ENCODE data around the gene DDI1.

The DDI1 gene

DNA sequence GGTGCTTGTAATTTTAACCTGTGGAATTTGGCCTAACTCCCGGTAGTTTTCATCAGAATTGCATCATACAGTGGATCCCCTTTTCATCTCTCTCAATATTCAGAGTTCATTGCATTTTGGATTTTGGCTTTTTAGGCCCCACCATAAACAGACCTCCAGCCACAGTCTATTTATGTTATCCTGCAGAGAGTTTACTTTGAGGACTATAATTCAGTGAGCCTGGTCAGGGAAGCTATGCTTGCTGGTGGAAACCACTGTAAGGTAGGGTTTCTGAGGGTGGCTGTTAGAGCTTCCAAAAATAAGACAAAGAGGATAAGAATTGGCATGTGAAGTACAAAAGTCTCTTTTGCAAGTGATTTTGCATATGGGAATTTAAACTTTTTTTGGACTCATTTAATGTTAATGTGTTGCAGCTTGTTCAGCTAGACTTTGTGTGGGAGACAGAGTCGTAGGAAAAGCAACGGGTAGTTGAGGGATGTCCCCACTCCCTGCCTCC, 34.8 kb upstream of the DDI1 start:
- Histone ChIP-seq H3K9me3 (ENCODE audit: control insufficient read depth, low read length) (no peaks in the 10 kb centered on the region), H3K4me3 (ENCODE audit: insufficient read depth, low read depth, low read length) (no peak overlapping the region), H3K27ac (ENCODE audit: insufficient read depth, low read depth, low read length, poor library complexity, severe bottlenecking) (no peak overlapping the region), H3K4me1 (ENCODE audit: control insufficient read depth, insufficient read depth, low read length) (no peaks in the 10 kb centered on the region), H3K36me3 (ENCODE audit: control insufficient read depth, insufficient read depth, low read length) (no peaks in the 10 kb centered on the region), H3K27me3 (ENCODE audit: control insufficient read depth, insufficient read depth, low read length, poor library complexity, severe bottlenecking) (no peaks in the 10 kb centered on the region)
- 92 to 94% methylated on average over 3 of the region's 3 CpGs for WGBS, 2 experiments

DNA sequence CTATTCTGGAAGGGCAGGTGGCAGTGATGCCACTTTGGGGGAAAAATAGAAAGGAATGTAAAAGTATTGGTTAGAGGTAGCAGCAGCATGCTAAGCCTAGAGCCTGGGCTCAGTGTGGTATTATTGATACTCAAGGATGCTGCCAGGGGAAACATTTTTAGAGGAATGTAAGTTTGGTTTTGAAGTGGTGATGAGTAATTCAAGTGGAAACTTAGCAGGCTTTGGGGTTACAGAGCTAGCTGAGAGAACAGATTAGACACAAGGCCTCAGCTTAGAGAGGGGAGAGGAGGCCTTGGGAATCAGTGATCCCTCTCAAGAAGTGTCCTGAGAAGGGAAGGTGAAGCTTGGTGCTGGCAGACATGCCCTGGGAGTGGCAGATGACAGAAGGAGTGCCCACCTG, 32.9 kb upstream of the DDI1 start:
- Histone ChIP-seq H3K4me3 (ENCODE audit: insufficient read depth, low read depth, low read length) (no peak overlapping the region), H3K4me1 (ENCODE audit: control insufficient read depth, insufficient read depth, low read length) (no peaks in the 10 kb centered on the region), H3K27ac (ENCODE audit: insufficient read depth, low read depth, low read length, poor library complexity, severe bottlenecking) (no peak overlapping the region), H3K9me3 (ENCODE audit: control insufficient read depth, low read length) (no peaks in the 10 kb centered on the region), H3K36me3 (ENCODE audit: control insufficient read depth, insufficient read depth, low read length) (no peaks in the 10 kb centered on the region), H3K27me3 (ENCODE audit: control insufficient read depth, insufficient read depth, low read length, poor library complexity, severe bottlenecking) (no peaks in the 10 kb centered on the region)

DNA sequence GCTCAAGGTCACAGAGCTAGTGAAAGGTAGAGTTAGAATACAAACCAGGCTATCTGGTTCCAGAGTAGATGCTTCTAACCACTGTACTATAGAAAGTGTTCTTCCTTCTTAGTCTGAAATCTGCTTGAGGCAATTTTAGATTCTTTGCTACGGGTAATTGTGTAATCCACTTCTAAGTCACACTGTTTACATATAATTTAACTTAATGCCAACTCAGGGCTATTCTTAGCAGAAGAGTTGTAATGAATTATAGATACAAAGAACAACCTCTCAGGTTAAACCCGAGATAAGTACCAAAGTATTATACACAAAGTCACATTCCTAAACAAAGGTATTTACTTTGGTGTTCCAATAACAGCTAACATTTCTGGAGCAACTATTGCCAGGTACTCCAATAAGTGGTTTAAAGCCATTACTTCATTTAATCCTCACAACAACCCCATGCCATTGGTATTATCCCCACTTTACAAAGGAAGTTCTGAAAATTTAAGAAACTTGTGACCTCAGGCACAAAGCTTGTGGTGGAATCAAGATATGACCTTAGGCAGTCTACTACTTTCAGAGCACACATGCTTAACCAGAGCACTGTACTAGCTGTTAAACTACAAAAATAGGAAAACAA, 31.1 kb upstream of the DDI1 start:
- Histone ChIP-seq H3K27me3 (ENCODE audit: control insufficient read depth, insufficient read depth, low read length, poor library complexity, severe bottlenecking) (no peaks in the 10 kb centered on the region), H3K4me1 (ENCODE audit: control insufficient read depth, insufficient read depth, low read length) (no peaks in the 10 kb centered on the region), H3K36me3 (ENCODE audit: control insufficient read depth, insufficient read depth, low read length) (no peaks in the 10 kb centered on the region), H3K4me3 (ENCODE audit: insufficient read depth, low read depth, low read length) (no peak overlapping the region), H3K27ac (ENCODE audit: insufficient read depth, low read depth, low read length, poor library complexity, severe bottlenecking) (no peak overlapping the region), H3K9me3 (ENCODE audit: control insufficient read depth, low read length) (no peaks in the 10 kb centered on the region)
- 91 to 97% methylated on average over 2 of the region's 2 CpGs for WGBS, 2 experiments

DNA sequence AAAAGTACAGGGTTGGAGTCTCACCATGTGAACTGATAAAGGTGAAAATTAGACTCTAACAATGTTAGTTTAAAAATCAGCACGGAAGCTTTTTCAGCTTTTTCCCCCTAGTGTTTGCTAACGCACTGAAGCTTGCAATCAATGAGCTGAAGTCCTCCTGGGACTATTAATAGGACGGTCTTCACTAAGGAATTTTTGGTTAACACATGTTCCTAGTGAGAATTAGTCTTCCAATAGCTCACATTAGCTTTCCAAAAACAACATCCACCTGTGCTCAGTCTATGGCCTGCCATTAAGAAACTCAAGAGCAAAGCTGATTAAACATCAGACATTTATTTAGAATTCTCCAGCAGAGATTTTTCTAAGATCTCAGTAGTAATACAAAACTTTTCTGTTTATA, 26.7 kb upstream of the DDI1 start:
- Histone ChIP-seq H3K9me3 (ENCODE audit: control insufficient read depth, low read length) (no peaks in the 10 kb centered on the region), H3K36me3 (ENCODE audit: control insufficient read depth, insufficient read depth, low read length) (no peaks in the 10 kb centered on the region), H3K4me1 (ENCODE audit: control insufficient read depth, insufficient read depth, low read length) (no peaks in the 10 kb centered on the region), H3K27ac (ENCODE audit: insufficient read depth, low read depth, low read length, poor library complexity, severe bottlenecking) (no peak overlapping the region), H3K27me3 (ENCODE audit: control insufficient read depth, insufficient read depth, low read length, poor library complexity, severe bottlenecking) (no peaks in the 10 kb centered on the region), H3K4me3 (ENCODE audit: insufficient read depth, low read depth, low read length) (no peak overlapping the region)
- WGBS, 2 experiments, result 69 to 78% methylated on average over 3 of the region's 3 CpGs

DNA sequence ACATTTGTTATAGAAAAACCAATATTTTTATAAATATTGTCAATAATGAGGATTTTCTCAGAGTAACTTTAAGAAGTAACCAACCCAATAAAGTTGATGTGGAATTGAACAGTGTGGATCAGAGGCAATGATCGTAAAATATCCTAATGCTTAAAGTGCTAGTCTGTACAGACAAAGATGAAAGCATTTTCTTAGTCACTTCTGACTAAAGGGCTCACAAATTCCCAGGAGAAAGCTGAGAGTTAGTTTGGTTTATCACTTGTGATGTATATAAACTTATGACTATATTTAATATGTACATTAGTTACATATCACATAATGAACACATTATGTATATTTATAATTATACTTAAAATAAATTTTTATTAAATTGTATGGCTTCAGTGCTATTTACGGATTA, 25.4 kb upstream of the DDI1 start:
- Histone ChIP-seq H3K27ac (ENCODE audit: insufficient read depth, low read depth, low read length, poor library complexity, severe bottlenecking) (no peak overlapping the region), H3K4me3 (ENCODE audit: insufficient read depth, low read depth, low read length) (no peak overlapping the region), H3K4me1 (ENCODE audit: control insufficient read depth, insufficient read depth, low read length) (no peaks in the 10 kb centered on the region), H3K9me3 (ENCODE audit: control insufficient read depth, low read length) (no peaks in the 10 kb centered on the region), H3K36me3 (ENCODE audit: control insufficient read depth, insufficient read depth, low read length) (no peaks in the 10 kb centered on the region), H3K27me3 (ENCODE audit: control insufficient read depth, insufficient read depth, low read length, poor library complexity, severe bottlenecking) (no peaks in the 10 kb centered on the region)
- 100% methylated on average over 1 of the region's 2 CpGs for WGBS, 2 experiments

DNA sequence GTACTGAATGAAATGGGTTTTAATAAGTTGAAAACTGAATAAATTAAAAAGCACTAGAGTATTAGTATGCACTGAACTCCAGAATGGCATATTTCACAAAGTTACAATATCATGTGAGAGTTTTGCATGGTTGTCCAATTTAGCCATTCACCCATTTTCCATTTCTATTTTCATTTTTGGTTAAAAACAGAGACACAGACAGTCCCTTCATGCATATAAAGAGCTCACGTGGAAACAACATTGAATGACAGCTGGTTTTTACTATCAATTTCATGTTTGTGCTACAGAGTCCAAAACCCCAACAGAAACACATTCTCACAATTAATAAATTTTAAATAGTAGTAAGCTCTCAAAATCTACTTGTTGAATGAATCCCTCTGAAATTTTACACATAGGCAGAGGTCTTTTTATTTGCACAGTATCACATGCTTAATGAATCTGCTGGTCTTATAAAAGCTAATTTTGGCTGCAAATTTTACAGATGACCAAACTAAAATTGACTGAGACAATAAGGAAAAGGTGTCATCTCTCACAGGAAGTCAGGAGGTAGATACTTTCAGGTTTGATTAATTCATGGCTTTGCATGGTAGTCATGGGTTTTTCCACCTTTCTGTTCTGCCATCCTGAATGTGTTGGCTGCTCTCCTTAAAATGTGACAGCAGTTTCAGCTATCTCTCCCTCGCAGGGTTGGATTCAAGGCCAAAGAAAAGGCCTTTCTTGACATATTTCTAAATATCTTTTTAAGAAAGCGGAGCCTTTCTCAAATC, 20.6 kb upstream of the DDI1 start:
- 94 to 96% methylated on average over 3 of the region's 3 CpGs for WGBS, 2 experiments
- H3K4me1 ChIP-seq (ENCODE audit: control insufficient read depth, insufficient read depth, low read length), result no peaks in the 10 kb centered on the region
- no peaks in the 10 kb centered on the region for H3K36me3 ChIP-seq (ENCODE audit: control insufficient read depth, insufficient read depth, low read length)
- no peaks in the 10 kb centered on the region for H3K9me3 ChIP-seq (ENCODE audit: control insufficient read depth, low read length)
- no peaks in the 10 kb centered on the region for H3K27me3 ChIP-seq (ENCODE audit: control insufficient read depth, insufficient read depth, low read length, poor library complexity, severe bottlenecking)
- H3K4me3 ChIP-seq (ENCODE audit: insufficient read depth, low read depth, low read length), result no peak overlapping the region
- no peak overlapping the region for H3K27ac ChIP-seq (ENCODE audit: insufficient read depth, low read depth, low read length, poor library complexity, severe bottlenecking)

DNA sequence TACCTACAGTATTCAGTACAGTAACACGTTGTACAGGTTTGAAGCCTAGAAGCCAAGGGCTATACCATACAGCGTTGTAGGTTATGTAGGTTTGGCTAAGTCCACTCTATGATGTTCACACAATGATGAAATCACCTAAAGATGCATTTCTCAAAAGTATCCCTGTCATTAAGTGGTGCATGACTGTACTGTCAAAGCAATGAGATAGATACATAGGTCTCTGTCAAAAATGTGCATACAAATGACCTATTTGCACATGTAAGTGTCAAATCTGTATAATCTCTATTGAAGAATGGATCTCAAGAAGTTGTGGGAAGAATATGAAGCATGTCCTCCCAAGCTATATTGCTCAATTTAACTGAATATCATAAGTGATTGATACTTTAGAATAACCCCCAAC, 11.9 kb upstream of the DDI1 start:
- no peak overlapping the region for H3K4me3 ChIP-seq (ENCODE audit: insufficient read depth, low read depth, low read length)
- H3K27ac ChIP-seq (ENCODE audit: insufficient read depth, low read depth, low read length, poor library complexity, severe bottlenecking), result no peak overlapping the region
- H3K27me3 ChIP-seq (ENCODE audit: control insufficient read depth, insufficient read depth, low read length, poor library complexity, severe bottlenecking), result no peaks in the 10 kb centered on the region
- no peaks in the 10 kb centered on the region for H3K9me3 ChIP-seq (ENCODE audit: control insufficient read depth, low read length)
- no peaks in the 10 kb centered on the region for H3K36me3 ChIP-seq (ENCODE audit: control insufficient read depth, insufficient read depth, low read length)
- H3K4me1 ChIP-seq (ENCODE audit: control insufficient read depth, insufficient read depth, low read length), result no peaks in the 10 kb centered on the region
- WGBS, 2 experiments, result 89 to 97% methylated on average over 2 of the region's 2 CpGs

DNA sequence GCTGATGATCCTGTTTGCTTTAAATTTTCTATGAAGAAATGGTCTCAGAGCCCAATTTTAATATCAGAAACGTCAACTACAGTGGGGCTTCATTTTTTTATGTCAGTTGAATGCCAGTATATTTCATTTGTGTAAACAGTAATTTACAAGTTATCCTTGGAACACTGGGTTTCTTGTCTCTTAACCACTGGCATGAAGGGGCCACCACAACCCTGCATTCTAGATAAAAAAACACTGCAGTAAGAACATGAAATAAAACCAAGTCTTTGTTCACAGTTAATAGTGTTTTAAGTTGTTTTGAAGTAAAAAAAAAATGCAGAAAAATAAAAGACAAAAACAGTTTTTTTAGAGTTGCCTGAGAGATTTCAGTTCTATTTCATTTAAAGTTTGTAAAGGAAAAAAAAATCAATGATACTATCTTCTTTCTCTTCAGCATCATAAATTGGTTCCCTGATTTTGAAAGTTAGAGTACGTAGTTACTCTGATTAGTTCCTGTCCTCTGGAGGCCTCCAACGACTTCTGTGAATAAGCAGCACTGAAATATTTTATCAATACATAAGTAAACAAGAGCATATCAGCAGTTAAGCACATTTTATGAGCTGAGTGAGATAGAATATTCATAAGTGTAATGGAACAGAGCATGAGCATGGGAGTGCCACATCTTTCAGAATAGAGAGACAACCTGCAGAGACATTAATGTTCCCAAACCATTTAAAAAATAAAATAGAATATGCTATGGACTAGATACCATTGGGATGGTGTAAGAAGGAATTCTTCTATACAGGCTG, 7.8 kb upstream of the DDI1 start:
- no peaks in the 10 kb centered on the region for H3K9me3 ChIP-seq (ENCODE audit: control insufficient read depth, low read length)
- H3K4me3 ChIP-seq (ENCODE audit: insufficient read depth, low read depth, low read length), result no peak overlapping the region
- 89 to 94% methylated on average over 2 to 3 of the region's 3 CpGs for WGBS, 2 experiments
- H3K27me3 ChIP-seq (ENCODE audit: control insufficient read depth, insufficient read depth, low read length, poor library complexity, severe bottlenecking), result no peaks in the 10 kb centered on the region
- H3K4me1 ChIP-seq (ENCODE audit: control insufficient read depth, insufficient read depth, low read length), result no peaks in the 10 kb centered on the region
- H3K36me3 ChIP-seq (ENCODE audit: control insufficient read depth, insufficient read depth, low read length), result no peaks in the 10 kb centered on the region
- H3K27ac ChIP-seq (ENCODE audit: insufficient read depth, low read depth, low read length, poor library complexity, severe bottlenecking), result no peak overlapping the region

DNA sequence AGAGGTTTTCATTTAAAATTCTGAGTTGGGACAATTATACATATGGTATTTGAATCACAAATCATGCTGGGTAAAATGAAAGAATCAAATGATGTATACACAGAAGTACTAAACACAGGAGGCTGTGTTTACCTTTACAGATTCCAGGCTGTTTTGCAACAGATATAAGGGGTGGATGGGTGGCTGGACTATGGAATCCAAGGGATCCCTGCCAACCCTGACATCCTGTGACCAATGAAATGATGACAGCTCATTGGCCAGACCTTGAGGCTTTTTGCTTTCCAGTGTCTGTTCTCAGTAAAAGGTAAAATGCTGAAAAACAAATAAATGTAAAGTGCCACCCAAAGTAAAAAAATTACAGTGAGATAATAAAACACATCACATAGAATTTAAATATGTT, 3.3 kb upstream of the DDI1 start:
- Histone ChIP-seq H3K27ac (ENCODE audit: insufficient read depth, low read depth, low read length, poor library complexity, severe bottlenecking) (no peak overlapping the region), H3K27me3 (ENCODE audit: control insufficient read depth, insufficient read depth, low read length, poor library complexity, severe bottlenecking) (no peaks in the 10 kb centered on the region), H3K4me3 (ENCODE audit: insufficient read depth, low read depth, low read length) (no peak overlapping the region), H3K9me3 (ENCODE audit: control insufficient read depth, low read length) (no peaks in the 10 kb centered on the region), H3K36me3 (ENCODE audit: control insufficient read depth, insufficient read depth, low read length) (no peaks in the 10 kb centered on the region), H3K4me1 (ENCODE audit: control insufficient read depth, insufficient read depth, low read length) (no peaks in the 10 kb centered on the region)

DNA sequence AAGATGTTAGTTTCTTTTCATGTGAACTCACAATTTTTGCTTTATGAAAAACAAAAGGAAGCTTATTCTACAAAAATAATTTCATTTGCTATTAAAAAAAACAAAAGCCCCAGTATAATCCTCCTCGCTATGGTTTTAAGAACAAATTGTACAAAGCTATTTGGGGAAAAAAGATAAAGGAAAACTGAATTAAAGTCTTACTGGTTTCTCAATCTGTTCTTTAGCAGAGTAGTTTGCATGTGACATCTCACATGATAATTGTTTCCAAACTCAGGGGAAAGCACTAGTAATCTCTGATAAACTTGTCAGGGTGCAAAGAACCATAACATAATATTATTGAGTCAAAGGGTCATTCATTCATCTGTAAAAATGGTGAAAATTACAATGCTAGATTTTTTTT, 2.9 kb upstream of the DDI1 start:
- Histone ChIP-seq H3K27ac (ENCODE audit: insufficient read depth, low read depth, low read length, poor library complexity, severe bottlenecking) (no peak overlapping the region), H3K4me3 (ENCODE audit: insufficient read depth, low read depth, low read length) (no peak overlapping the region)

More for the DNA sequence above, 2.9 kb upstream of the DDI1 start:
- H3K9me3 ChIP-seq (ENCODE audit: control insufficient read depth, low read length), result no peaks in the 10 kb centered on the region
- no peaks in the 10 kb centered on the region for H3K4me1 ChIP-seq (ENCODE audit: control insufficient read depth, insufficient read depth, low read length)
- 100% methylated on average over 1 of the region's 1 CpG for WGBS, 2 experiments
- no peaks in the 10 kb centered on the region for H3K27me3 ChIP-seq (ENCODE audit: control insufficient read depth, insufficient read depth, low read length, poor library complexity, severe bottlenecking)
- no peaks in the 10 kb centered on the region for H3K36me3 ChIP-seq (ENCODE audit: control insufficient read depth, insufficient read depth, low read length)
